Uterus (tissue), 4 donors: ENCODE measurements around the gene EXOC3. TPM values are rescaled to one million over a fixed set of nuclear protein-coding genes. Genes with fewer than 3 reads are reported as not detected.

Experiments used
- DNase-seq, 2 donors: peaks; one replicate each; pipeline ENCODE4 v3.0.0-alpha.2; 2019 to 2020
- H3K27ac ChIP-seq, 2 donors: fragments of 200-600 bp; sonication (generic); 1 replicate in 1 of 2; 2 replicates in 1 of 2; pipeline ENCODE4 v1.5.1; 2016 to 2018
- H3K27me3 ChIP-seq, 2 donors: fragments of 200-600 bp; sonication (generic); one replicate each; pipeline ENCODE4 v1.5.1; 2018 to 2019; ENCODE audit warnings: control low read depth in 1 of 2
- H3K36me3 ChIP-seq, 2 donors: fragments of 200-600 bp; sonication (generic); one replicate each; pipeline ENCODE4 v1.5.1; 2019; ENCODE audit warnings: control low read depth in 1 of 2
- H3K4me1 ChIP-seq, 2 donors: fragments of 200-600 bp; sonication (generic); one replicate each; pipeline ENCODE4 v1.5.1; 2018 to 2019; ENCODE audit warnings: control low read depth in 1 of 2
- H3K4me3 ChIP-seq, 2 donors: fragments of 200-600 bp; sonication (generic); 1 replicate in 1 of 2; 2 replicates in 1 of 2; pipeline ENCODE4 v1.5.1; 2018 to 2019; ENCODE audit warnings: mild to moderate bottlenecking in 1 of 2
- H3K9me3 ChIP-seq, 2 donors: fragments of 200-600 bp; sonication (generic); one replicate each; pipeline ENCODE4 v1.5.1; 2019; ENCODE audit warnings: control low read depth in 1 of 2
- POLR2A ChIP-seq, 2 donors: fragments of 450-650 bp; IDR thresholded peaks; one replicate each; pipeline ENCODE4 v1.6.1; 2016; ENCODE audit warnings: antibody characterized with exemption in 2 of 2, mild to moderate bottlenecking in 1 of 2, moderate library complexity in 1 of 2
- intact Hi-C: fragments of 100-400 bp; cut with DNase I; formaldehyde crosslinking; loops from one replicate; pipeline ENCODE4 v1.15.1; 2023; ENCODE audit warnings: low total_unique reads
- total RNA-seq, 4 donors: library from RNA; depleted of rRNA in 3 of 4; stranded (reverse); fragments of >200 nt in 3 of 4; gene quantifications; one replicate each; pipeline versions ENCODE4 v1.1.0 to v1.2.4, GENCODE V29; 2014 to 2023
- TF ChIP-seq, protein P1 (sequence below), 4 experiments: fragments of 200-600 bp in 2 of 4; fragments of 450-650 bp in 2 of 4; sonication (generic) in 2 of 4; IDR thresholded peaks; one replicate each; pipeline ENCODE4 v1.5.1; 2016 to 2019; ENCODE audit warnings: antibody characterized with exemption in 4 of 4, mild to moderate bottlenecking in 2 of 4, moderate library complexity in 1 of 4
- donor health status: DM: yes; HTN: yes; CAD: no.

Gene EXOC3
- total RNA-seq, 4 donors from 2014 or later, result 30.6 to 64.4 (median 50.2) TPM

DNA sequence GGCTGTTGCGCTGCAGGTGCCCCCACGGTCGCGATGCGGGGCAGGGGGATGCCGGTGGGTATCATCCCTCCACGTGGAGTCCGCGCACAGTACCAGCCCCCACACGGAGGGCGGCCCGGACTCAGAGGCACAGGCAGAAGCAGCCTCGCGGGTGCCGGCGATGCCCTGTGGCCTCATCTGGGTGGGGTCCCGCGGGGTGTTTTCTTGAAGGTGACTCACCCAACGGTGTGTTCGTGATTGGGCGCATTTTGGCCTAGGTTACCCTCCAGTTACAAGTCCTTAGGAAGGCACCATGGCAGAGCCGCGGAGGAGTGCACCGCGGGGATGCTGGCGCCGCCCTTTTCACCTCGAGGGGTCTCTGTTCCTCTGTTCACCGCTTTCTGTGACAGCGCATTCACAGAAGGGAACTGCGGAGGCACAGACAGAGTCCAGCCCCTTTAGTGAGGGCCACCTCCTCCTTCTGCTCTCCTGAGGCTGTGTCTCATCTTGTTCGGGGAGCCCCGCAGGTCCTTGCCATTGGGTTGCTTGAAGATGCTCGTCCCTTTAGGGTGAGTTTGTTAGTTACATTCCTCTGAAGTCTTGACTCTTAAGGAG is 21.6 kb upstream of the EXOC3 start:
- no peaks in the 10 kb centered on the region for H3K27me3 ChIP-seq
- H3K4me3 ChIP-seq, result no peak overlapping the region
- H3K36me3 ChIP-seq, result no peaks in the 10 kb centered on the region
- H3K4me1 ChIP-seq, result no peaks in the 10 kb centered on the region
- no peak for DNase-seq
- intact Hi-C loops, result no loop called here
- no peak for TF ChIP-seq POLR2A (IDR thresholded peaks at IDR 0.05)
- TF ChIP-seq, protein P1, sequence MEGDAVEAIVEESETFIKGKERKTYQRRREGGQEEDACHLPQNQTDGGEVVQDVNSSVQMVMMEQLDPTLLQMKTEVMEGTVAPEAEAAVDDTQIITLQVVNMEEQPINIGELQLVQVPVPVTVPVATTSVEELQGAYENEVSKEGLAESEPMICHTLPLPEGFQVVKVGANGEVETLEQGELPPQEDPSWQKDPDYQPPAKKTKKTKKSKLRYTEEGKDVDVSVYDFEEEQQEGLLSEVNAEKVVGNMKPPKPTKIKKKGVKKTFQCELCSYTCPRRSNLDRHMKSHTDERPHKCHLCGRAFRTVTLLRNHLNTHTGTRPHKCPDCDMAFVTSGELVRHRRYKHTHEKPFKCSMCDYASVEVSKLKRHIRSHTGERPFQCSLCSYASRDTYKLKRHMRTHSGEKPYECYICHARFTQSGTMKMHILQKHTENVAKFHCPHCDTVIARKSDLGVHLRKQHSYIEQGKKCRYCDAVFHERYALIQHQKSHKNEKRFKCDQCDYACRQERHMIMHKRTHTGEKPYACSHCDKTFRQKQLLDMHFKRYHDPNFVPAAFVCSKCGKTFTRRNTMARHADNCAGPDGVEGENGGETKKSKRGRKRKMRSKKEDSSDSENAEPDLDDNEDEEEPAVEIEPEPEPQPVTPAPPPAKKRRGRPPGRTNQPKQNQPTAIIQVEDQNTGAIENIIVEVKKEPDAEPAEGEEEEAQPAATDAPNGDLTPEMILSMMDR (IDR thresholded peaks at IDR 0.05), result no peak
- no peak overlapping the region for H3K27ac ChIP-seq
- no peaks in the 10 kb centered on the region for H3K9me3 ChIP-seq

DNA sequence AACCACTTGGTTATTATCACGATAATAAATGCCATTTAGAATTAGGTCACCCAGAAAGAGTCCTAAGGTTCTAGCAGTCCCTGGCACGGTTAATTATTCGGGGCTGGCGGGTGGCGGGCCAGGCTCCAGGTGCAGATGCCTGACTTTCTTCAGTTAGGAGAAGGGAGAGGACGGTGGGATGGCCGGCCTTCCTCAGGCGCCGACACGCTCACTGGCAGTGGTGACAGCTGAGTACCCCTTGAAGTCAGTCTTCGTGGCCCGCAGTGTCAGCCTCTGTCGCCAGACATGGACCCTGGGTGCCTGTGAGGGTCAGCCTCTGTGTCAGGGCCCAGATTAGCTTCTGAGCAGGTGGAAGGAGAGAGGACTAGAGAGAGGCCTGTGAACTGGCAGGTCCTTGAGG is 21.1 kb upstream of the EXOC3 start:
- Histone ChIP-seq H3K27ac (no peak overlapping the region), H3K4me3 (no peak overlapping the region), H3K4me1 (no peaks in the 10 kb centered on the region), H3K9me3 (no peaks in the 10 kb centered on the region), H3K36me3 (no peaks in the 10 kb centered on the region), H3K27me3 (no peaks in the 10 kb centered on the region)
- intact Hi-C loops, result no loop called here
- DNase-seq, result no peak
- TF ChIP-seq, protein P1 (IDR thresholded peaks at IDR 0.05), result no peak

DNA sequence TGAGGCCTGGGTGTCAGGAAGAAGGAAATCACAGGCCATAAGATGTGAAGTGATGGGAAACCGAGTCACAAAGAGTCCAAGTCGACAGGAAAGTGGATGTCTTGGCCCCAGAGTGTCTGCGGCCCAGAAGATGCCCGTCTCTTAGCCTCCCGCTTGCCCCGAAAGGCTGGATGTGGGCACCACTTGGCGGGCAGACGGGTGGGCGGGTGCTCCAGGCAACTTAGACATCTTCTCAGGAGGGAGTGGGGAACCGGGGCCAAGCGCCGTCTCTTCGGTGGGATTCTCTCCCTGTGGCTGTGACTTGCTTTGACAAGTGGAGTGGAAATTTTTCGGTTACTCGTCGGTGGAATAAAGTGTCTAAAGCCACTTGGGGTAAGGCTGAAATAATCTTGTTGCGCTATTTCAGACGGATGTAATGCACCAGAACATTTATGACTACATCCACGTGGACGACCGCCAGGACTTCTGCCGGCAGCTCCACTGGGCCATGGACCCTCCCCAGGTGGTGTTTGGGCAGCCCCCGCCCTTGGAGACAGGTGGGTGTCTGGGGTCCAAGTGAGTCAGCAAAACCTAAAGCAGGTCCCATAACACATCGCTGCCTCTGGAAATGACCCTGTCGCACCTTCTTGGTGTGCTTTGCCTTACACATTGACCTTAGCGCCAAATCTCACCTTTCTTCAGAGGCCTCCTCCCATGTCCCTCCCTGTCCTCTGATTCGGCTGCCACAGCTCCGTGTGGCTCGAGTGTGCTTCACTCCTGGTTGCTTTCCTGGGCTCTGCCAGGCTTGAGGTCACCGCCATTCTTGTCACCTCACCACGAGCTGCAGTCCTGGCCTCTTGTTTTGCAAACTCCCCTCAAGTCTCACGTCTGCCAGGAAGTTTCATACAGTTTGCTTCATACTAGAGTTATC is 20.4 kb upstream of the EXOC3 start:
- intact Hi-C loops, result no loop called here
- Histone ChIP-seq H3K36me3 (no peaks in the 10 kb centered on the region), H3K27ac (no peak overlapping the region), H3K9me3 (no peaks in the 10 kb centered on the region), H3K4me3 (no peak overlapping the region), H3K4me1 (no peaks in the 10 kb centered on the region), H3K27me3 (no peaks in the 10 kb centered on the region)
- no peak for DNase-seq
- no peak for TF ChIP-seq POLR2A (IDR thresholded peaks at IDR 0.05)
- TF ChIP-seq, protein P1 (IDR thresholded peaks at IDR 0.05), result no peak

DNA sequence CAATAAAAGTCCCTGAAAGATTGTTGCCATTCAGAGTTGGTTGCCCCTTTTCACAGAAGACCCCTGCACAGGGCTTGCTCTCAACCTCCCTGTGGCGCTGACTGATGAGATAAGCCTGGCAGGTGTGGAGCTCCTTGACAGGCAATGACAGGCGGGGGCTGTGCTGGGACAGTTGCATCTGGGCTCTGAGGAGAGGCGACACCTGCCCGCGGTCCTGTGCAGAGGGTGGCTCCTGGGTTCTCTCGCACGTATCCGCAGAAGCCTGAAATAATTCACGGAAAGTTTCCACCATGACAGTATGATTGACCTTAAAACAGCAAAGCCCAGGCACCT is 19.8 kb upstream of the EXOC3 start:
- no peaks in the 10 kb centered on the region for H3K4me1 ChIP-seq
- H3K27ac ChIP-seq, result no peak overlapping the region
- DNase-seq, result no peak
- H3K36me3 ChIP-seq, result no peaks in the 10 kb centered on the region
- no peaks in the 10 kb centered on the region for H3K9me3 ChIP-seq
- no peak overlapping the region for H3K4me3 ChIP-seq
- TF ChIP-seq, protein P1 (IDR thresholded peaks at IDR 0.05), result no peak
- no peak for TF ChIP-seq POLR2A (IDR thresholded peaks at IDR 0.05)
- intact Hi-C loops, result no loop called here
- H3K27me3 ChIP-seq, result no peaks in the 10 kb centered on the region

DNA sequence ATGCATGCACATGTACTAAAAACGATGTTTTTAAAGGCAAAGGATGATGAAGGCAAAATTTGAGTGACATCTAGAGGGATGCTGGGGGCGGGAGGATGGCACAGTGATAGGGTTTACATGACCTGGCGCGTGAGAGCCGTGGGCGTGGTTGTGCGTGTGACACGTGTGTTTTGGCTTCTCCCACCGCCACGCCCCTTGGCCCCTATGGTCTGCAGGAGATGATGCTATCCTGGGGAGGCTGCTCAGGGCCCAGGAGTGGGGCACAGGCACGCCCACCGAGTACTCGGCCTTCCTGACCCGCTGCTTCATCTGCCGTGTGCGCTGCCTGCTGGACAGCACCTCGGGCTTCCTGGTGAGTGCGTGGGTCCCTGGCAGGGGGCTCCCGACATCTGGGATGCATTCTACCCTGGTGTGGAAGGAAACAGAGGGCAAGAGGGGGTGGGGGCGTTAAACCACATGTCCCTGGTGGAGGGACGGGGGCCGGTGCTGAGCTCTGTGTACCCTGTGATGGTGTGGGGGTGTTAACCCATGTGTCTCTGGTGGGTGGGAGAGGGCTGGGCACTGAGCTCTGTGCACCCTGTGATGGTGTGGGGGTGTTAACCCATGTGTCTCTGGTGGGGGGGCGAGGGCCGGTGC is 19.2 kb upstream of the EXOC3 start:
- Histone ChIP-seq H3K27me3 (no peaks in the 10 kb centered on the region), H3K9me3 (no peaks in the 10 kb centered on the region), H3K4me3 (no peak overlapping the region), H3K36me3 (no peaks in the 10 kb centered on the region), H3K27ac (no peak overlapping the region), H3K4me1 (no peaks in the 10 kb centered on the region)
- no peak for TF ChIP-seq POLR2A (IDR thresholded peaks at IDR 0.05)
- TF ChIP-seq, protein P1 (IDR thresholded peaks at IDR 0.05), result no peak
- intact Hi-C loops, result no loop called here
- DNase-seq, result no peak
